GM21526 (cell line): ENCODE measurements around the gene CASP9.
"Not testable (repeated sequence)": the region's sequence is repeated elsewhere in the genome, so short reads cannot be mapped to it uniquely, and the experiment has no call there.

Experiments used
- ATAC-seq: cut with Tn5 transposase; IDR thresholded peaks from one replicate; pipeline ENCODE4 v1.9.1; 2021; ENCODE audit warnings: moderate library complexity; ENCODE audit not compliant: unreplicated experiment, low FRiP score

The CASP9 gene

DNA sequence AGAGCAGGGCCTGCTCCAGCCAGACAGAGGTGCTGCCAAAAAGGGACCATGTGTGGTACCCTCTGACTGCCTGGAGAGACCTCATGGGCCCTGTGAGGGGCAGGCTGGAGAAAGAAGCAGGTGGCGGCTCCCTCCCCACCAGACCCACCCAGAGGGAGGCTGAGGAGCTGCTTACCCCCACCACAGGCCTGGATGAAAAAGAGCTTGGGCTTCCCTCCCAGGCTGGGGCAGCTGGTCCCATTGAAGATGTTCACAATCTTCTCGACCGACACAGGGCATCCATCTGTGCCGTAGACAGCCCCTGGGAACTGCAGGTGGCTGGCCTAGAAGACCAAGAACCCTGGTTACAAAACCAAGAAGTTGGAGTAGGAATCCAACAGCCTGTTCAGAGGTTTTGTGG is 19.6 kb downstream of the CASP9 start:
- no peak for ATAC-seq

- ATAC-seq: no peak
Observed at GRCh38 chr1:15501208-15502032, 22.6 kb downstream of the CASP9 start.

- ATAC-seq: no peak
Observed at GRCh38 chr1:15500184-15501178, 23.5 kb downstream of the CASP9 start.

DNA sequence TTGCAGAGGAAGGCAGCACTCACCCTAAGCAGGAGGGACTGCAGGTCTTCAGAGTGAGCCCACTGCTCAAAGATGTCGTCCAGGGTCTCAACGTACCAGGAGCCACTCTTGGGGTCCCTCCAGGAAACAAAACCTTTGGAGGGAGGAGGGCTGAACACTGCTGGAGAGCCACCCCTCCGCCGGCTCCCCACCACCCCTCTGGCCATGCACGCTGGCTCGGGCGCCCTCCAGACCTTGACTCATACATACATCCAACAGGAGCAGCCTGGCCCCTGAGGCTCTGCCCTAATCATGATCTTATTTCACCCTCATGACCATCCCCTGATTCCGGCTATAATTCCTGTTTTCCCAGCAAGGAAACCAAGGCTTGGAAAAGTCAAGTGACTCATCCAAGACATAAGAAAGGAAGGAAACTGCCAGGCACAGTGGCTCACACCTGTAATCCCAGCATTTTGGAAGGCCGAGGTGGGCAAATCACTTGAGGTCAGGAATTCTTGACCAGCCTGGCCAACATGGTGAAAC is 30.1 kb downstream of the CASP9 start:
- no peak for ATAC-seq

DNA sequence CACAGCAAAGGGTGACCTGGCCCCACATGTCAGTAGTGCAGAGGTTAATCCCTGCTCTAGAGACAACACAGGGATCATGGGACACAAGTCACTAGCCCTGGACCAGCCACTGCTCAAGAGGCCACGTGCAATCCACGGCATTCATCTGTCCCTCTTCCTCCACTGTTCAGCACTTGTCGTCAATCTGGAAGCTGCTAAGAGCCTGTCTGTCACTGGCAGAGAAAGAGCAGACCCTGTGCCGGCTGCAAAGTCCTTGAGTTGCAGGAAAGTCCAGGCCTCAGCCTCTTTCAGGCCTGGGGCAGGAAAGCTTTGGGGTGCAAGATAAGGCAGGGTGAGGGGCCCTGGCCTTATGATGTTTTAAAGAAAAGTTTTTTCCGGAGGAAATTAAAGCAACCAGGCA is 31.4 kb downstream of the CASP9 start:
- no peak for ATAC-seq

GRCh38 chr1:15491010-15491409 is 33.0 kb downstream of the CASP9 start:
- not testable (repeated sequence) for ATAC-seq

GRCh38 chr1:15489052-15489736 is 34.8 kb downstream of the CASP9 start:
- no peak for ATAC-seq

- no peak for ATAC-seq
Observed at GRCh38 chr1:15488371-15488770, 35.6 kb downstream of the CASP9 start.

GRCh38 chr1:15486844-15487610 is 37.0 kb downstream of the CASP9 start:
- ATAC-seq: not testable (repeated sequence)

- ATAC-seq: no peak
Observed at GRCh38 chr1:15485636-15486035, 38.4 kb downstream of the CASP9 start.

- ATAC-seq: not testable (repeated sequence)
Observed at GRCh38 chr1:15484443-15484842, 39.6 kb downstream of the CASP9 start.

DNA sequence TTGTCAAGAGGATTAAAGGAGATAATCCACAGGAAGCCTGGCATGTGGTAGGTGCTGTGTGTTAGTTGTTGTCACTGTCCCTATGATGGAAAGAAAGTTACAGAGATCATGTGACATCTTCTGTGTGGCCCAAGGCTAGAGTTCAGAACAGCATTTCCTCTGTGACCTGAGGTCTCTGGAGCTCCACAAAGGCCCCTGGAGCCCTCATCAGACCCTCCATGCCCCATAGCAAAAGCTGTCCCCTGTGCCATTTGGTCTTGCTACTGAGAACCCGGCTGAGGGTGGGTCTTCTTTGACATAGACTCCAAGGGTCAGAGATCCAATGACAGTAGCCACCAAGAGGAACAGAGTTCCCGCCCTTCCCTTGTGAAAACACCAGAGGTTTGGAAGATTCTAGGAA is 40.0 kb downstream of the CASP9 start:
- ATAC-seq: no peak

DNA sequence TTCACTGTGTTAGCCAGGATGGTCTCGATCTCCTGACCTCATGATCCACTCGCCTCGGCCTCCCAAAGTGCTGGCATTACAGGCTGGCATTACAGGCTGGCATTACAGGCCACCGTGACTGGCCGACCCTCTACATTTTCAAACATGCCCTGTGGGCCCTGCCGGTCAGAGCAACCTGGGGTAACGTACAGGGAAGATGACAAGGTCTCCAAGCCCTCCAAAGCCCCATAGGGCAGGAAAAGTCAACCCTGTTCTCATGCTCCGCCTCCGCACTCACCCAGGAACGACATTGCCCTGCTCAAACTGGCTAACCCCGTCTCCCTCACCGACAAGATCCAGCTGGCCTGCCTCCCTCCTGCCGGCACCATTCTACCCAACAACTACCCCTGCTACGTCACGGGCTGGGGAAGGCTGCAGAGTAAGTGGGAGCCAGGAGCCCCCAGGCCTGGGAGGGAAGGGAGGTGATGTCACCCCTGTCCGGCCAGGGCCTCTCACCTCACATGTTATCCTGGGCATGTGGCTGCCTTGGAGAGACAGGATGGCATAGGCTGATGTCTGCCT is 41.0 kb downstream of the CASP9 start:
- not testable (repeated sequence) for ATAC-seq

DNA sequence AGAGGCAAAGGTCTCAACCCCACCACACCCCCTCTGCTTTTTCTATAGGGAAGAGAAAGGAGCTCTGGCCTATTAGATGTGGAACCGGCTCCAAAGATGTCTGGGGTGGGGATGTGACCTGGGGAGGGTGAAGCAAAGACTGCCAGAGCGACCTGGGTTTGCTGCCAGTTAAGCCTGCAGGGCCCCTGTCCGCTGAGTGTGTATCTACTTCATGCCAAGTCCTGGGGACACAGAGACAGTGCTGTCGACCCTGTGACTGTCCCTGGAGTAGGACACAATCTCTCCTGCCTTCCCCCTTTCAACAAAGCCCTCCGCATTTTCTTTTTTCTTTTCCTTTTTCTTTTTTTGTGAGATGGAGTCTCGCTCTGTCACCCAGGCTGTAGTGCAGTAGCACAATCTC is 41.6 kb downstream of the CASP9 start:
- not testable (repeated sequence) for ATAC-seq

GRCh38 chr1:15479654-15480347 is 44.2 kb downstream of the CASP9 start:
- ATAC-seq: no peak

GRCh38 chr1:15477646-15478212 is 46.3 kb downstream of the CASP9 start:
- ATAC-seq: no peak

GRCh38 chr1:15476927-15477326 is 47.1 kb downstream of the CASP9 start:
- no peak for ATAC-seq

GRCh38 chr1:15475752-15476314 is 48.2 kb downstream of the CASP9 start, which contains the start of gene CELA2B:
Gene CELA2B, plus strand, starts transcription at chr1:15476104. Its CDS starts 22 bp downstream, at chr1:15476126.
- ATAC-seq: no peak
